Stimulated activated CD4-positive, alpha-beta T cell treated with anti-CD3 and anti-CD28 coated beads, Interleukin-2, amount 100 ng/mL, for 48 hours (primary cell): ENCODE data around the gene RNF215.

Experiments
- DNase-seq, 2 donors: peaks; one replicate each; pipeline ENCODE4 v3.0.0-alpha.2; 2020

RNF215 gene

GRCh38 chr22:30386960-30387827 lies at the start of gene RNF215:
RNF215 (minus strand) TSS chr22:30387411; CDS start chr22:30387313, 98 bp downstream.
- peak; percentile 72 to 84 for DNase-seq

- no peak for DNase-seq
These were observed 49.0 kb upstream of the RNF215 start for GRCh38 chr22:30436196-30436595.

- DNase-seq: peak; percentile 49 to 59
These were observed 48.5 kb upstream of the RNF215 start for GRCh38 chr22:30435674-30436126.

GRCh38 chr22:30434843-30435242 lies 47.6 kb upstream of the RNF215 start:
- DNase-seq: no peak

- no peak for DNase-seq
These were observed 46.6 kb upstream of the RNF215 start for GRCh38 chr22:30433773-30434172.

GRCh38 chr22:30433227-30433626 lies 46.0 kb upstream of the RNF215 start:
- DNase-seq: no peak

GRCh38 chr22:30432520-30432919 lies 45.3 kb upstream of the RNF215 start:
- no peak for DNase-seq

- no peak for DNase-seq
These were observed 44.9 kb upstream of the RNF215 start for GRCh38 chr22:30432096-30432495.

GRCh38 chr22:30430933-30431332 lies 43.7 kb upstream of the RNF215 start:
- DNase-seq: no peak

GRCh38 chr22:30429887-30430286 lies 42.7 kb upstream of the RNF215 start:
- DNase-seq: no peak

GRCh38 chr22:30427871-30428270 lies 40.7 kb upstream of the RNF215 start:
- DNase-seq: no peak

GRCh38 chr22:30426388-30427353 lies 39.5 kb upstream of the RNF215 start:
- peak; percentile 80 to 91 for DNase-seq

GRCh38 chr22:30425616-30426387 lies 38.6 kb upstream of the RNF215 start, which contains the start of gene MTFP1:
MTFP1 (plus strand) TSS chr22:30425768; CDS start chr22:30425880, 112 bp downstream.
- peak; percentile 39 to 46 for DNase-seq

GRCh38 chr22:30425327-30425615 lies 38.1 kb upstream of the RNF215 start:
- DNase-seq: no peak

- peak in 1 of 2 donors; percentile 30 for DNase-seq
These were observed 37.5 kb upstream of the RNF215 start for GRCh38 chr22:30424534-30425326.

GRCh38 chr22:30423959-30424533 lies 36.8 kb upstream of the RNF215 start:
- peak; percentile 93 to 97 for DNase-seq

- peak; percentile 54 to 59 for DNase-seq
These were observed 36.2 kb upstream of the RNF215 start for GRCh38 chr22:30423301-30423958.

- peak in 1 of 2 donors; percentile 41 for DNase-seq
These were observed 35.5 kb upstream of the RNF215 start for GRCh38 chr22:30422481-30423300.

GRCh38 chr22:30421695-30422480 lies 34.7 kb upstream of the RNF215 start:
- no peak for DNase-seq
